ENCODE data around the gene UPP1.
"Not testable (repeated sequence)": the region's sequence is repeated elsewhere in the genome, so short reads cannot be mapped to it uniquely, and the experiment has no call there.

The UPP1 gene

GRCh38 chr7:48063985-48064384, 25.1 kb upstream of the UPP1 start:
- no peak for TF ChIP-seq CTCF (IDR thresholded peaks at IDR 0.05; ENCODE audit: low read depth, low read length)
- no peak overlapping the region for H3K4me3 ChIP-seq (ENCODE audit: low read depth, low read length)

- no peak for TF ChIP-seq CTCF (IDR thresholded peaks at IDR 0.05; ENCODE audit: low read depth, low read length)
- H3K4me3 ChIP-seq (ENCODE audit: low read depth, low read length): no peak overlapping the region
Observed at GRCh38 chr7:48067475-48067874, 21.6 kb upstream of the UPP1 start.

GRCh38 chr7:48074204-48074654, 14.8 kb upstream of the UPP1 start:
- no peak for TF ChIP-seq CTCF (IDR thresholded peaks at IDR 0.05; ENCODE audit: low read depth, low read length)
- H3K4me3 ChIP-seq (ENCODE audit: low read depth, low read length): no peak overlapping the region

- TF ChIP-seq CTCF (IDR thresholded peaks at IDR 0.05; ENCODE audit: low read depth, low read length): no peak
- H3K4me3 ChIP-seq (ENCODE audit: low read depth, low read length): no peak overlapping the region
Observed at GRCh38 chr7:48077423-48077822, 11.6 kb upstream of the UPP1 start.

- no peak for TF ChIP-seq CTCF (IDR thresholded peaks at IDR 0.05; ENCODE audit: low read depth, low read length)
- no peak overlapping the region for H3K4me3 ChIP-seq (ENCODE audit: low read depth, low read length)
Observed at GRCh38 chr7:48078470-48078869, 10.6 kb upstream of the UPP1 start.

- H3K4me3 ChIP-seq (ENCODE audit: low read depth, low read length): not testable (repeated sequence)
Observed at GRCh38 chr7:48082378-48082777, 6.7 kb upstream of the UPP1 start.

- no peak for TF ChIP-seq CTCF (IDR thresholded peaks at IDR 0.05; ENCODE audit: low read depth, low read length)
- H3K4me3 ChIP-seq (ENCODE audit: low read depth, low read length): no peak overlapping the region
Observed at GRCh38 chr7:48083114-48083830, 5.8 kb upstream of the UPP1 start.

Measured in WI38 (cell line).